AG09319 (cell line): ENCODE data around the gene MATN4.

ENCODE experiments used
- DNase-seq: peaks from one replicate; pipeline ENCODE4 v3.0.0-alpha.2; 2010; ENCODE audit warnings: low read depth; ENCODE audit errors: extremely low read depth
- TF ChIP-seq, protein P1 (sequence below): IDR thresholded peaks from 2 replicates; pipeline ENCODE4 v1.5.1; 2011; ENCODE audit warnings: low read depth, mild to moderate bottlenecking, inconsistent platforms, low read length, moderate library complexity

MATN4 gene

DNA sequence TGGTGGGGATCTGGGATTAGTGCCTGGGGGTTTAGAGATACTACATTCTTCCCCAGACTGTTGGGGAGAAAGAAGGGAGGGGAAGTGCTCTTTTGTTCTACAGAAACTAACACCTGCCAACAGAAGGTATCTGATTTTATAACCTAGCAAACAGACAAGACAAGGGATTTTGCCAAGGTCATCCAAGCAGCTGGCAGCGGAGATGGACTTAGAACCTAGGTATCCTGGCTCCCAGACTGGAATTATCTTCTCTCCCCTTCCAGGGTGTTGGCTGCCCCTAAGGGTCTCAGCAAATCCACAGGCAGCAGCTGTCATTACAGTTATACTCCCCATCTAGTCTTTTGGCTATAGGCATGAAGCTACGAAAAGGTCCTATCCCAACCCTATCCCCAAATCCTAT is 31.7 kb upstream of the MATN4 start:
- TF ChIP-seq, protein P1, sequence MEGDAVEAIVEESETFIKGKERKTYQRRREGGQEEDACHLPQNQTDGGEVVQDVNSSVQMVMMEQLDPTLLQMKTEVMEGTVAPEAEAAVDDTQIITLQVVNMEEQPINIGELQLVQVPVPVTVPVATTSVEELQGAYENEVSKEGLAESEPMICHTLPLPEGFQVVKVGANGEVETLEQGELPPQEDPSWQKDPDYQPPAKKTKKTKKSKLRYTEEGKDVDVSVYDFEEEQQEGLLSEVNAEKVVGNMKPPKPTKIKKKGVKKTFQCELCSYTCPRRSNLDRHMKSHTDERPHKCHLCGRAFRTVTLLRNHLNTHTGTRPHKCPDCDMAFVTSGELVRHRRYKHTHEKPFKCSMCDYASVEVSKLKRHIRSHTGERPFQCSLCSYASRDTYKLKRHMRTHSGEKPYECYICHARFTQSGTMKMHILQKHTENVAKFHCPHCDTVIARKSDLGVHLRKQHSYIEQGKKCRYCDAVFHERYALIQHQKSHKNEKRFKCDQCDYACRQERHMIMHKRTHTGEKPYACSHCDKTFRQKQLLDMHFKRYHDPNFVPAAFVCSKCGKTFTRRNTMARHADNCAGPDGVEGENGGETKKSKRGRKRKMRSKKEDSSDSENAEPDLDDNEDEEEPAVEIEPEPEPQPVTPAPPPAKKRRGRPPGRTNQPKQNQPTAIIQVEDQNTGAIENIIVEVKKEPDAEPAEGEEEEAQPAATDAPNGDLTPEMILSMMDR, result no peak
- no peak for DNase-seq

DNA sequence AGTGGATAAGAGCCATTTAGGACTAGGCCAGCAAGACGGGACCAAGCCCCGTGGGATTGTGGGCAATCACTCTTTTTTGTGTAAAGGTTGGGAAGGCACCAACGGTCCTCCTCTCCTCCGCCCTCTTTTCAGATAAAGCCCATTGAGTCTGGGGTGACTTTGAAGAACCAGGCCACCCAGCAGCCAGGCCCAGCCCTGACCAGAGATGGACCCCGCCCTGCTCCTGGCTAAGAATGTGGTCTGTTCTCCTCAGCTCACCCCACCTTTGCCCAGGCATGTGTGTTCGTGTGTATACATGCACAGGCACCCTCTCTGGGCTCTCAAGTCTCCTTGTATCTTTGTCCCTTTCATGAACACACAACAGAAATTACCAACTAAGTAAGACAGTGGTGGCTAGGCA is 31.0 kb upstream of the MATN4 start:
- no peak for DNase-seq
- TF ChIP-seq, protein P1, result no peak

DNA sequence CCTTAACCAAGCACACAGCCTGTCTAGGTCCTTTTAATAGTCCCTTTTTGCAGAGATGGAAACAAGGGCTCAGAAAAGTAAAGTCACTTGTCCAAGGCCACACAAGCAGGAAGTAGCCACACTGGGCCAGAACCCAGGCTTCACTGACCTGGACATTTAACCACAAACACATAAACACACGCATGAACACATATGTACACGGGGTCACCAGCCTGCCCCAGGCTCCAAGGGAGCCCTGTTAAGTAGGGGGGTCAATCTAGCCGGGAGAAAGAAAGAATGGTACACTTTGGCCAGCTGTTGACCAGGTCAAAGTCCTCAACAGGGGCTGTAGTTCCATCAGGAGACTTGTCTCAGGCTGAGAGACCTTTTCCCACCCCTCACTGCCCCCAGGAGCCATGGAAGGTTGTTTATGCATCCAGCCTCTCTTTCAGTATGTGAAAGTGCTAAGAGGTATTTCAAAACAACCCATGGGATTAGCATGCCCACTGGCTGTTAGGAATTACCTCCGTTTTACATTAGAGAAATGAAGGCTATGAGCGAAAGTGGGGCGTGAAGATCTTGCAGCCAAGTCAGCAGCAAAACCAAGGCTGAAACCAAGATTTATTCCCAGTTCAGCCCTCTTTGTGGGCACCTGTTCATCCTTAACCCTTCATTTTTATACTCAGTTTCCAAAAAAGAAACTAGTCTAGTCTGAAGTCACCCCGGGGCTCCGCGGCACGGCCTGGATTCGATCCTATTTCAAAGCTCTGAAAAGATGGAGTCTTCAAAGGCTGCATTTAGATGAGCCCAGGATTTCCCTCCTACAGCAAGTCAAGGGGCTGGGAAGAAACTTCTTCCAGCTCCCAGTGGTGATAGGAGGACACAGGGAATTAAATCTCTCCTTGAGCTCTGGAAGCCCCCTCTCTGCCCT is 30.3 kb upstream of the MATN4 start:
- no peak for DNase-seq
- TF ChIP-seq, protein P1, result no peak

DNA sequence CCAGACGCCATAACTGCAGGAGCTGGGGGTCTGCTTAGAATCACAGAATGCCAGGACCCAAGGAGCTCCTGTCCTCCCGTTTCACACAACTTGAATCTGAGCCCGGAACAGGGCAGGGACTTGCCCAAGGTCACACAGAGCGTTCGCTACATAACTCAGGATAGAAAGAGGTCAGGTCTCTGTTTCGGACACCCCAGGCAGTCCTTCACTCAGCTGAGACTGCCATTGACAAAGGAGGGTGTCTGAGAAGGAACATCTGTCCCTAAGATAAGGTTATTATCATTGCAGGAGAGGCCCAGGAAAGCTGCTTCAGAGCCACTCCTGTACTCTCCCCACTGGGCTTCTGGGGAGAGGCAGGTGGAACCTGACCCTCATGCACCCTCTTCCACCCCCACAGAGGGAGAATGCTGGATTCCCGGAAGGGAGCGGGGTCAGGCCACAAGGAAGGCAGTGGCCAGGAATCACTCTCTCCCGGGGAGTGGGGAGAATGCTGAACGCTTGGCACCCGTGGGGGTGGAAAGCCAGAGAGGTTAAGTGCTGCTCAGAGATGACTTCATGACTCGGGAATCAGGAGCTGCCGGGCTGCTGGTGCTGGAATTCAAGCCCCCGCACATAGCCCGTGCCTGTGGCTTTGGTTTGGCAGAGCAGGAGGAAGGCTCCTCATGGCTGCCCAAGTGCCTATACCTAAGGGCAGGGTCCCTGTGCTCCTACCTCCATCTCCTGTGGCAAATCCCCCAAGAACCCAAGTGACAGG is 29.4 kb upstream of the MATN4 start:
- peak; percentile 80 for DNase-seq
- TF ChIP-seq, protein P1, result no peak

DNA sequence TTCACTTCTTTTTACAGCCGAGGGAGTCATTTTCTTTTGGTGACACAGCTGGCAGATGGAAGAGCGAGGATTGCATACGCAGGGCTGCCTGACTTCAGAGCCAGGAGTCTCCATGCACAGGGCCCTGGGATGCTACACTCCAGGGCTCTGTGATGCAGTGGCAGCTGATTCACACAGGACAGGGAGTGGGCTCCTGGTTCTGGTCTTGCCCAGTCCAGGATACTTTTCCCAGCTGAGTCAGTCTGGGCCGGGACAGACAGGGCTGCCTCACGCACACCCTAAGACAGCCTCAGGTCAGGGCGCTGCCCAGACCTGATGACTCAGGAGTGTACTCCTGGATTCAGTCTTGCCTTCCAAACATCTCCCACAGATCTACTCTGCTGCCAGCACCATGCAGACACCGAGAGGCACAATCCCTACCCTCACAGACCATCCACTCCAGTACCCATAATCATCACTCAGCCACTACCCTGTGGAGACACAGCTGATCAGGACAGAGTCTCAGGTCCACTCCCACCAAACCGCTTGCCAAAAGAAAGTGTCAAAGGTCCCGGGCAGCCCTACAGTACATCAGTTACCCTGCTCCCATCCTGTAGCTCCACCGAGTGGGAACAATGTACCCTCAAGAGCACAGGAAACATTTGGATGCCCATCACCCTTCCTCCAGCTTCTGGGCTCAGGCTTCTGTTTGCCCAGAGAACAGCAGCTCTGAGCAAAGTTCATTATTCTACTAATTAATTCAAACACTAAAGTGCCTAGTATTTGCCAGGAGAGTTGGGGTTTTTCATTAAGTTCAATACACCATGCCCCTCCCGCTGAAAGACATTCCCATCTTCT is 28.6 kb upstream of the MATN4 start:
- TF ChIP-seq, protein P1, result no peak
- DNase-seq, result peak; percentile 73

DNA sequence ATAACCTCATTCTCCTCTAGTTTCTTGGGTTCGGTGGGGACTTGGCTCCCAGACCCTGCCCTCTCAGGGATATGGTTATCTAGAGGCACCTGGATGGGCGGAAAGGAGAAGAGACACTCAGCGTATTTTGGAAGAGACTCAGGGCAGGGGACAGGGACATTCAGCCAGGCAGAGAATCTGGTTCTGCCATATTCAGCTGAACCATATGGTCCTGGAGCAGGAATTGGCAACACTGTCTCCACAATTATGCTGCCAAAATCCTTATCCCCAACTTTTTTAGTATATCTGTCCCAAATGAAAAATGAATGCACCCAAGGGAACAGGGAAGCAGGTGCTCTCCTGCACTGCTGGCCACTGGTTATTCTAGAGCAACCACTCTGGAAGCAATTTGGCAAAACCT is 22.4 kb upstream of the MATN4 start:
- no peak for DNase-seq
- TF ChIP-seq, protein P1, result no peak
